CD4-positive, CD25-positive, alpha-beta regulatory T cell (primary cell): ENCODE results near the gene PRR13. TPM values are rescaled to one million over a fixed set of nuclear protein-coding genes. Genes with fewer than 3 reads are reported as not detected.
"Not testable (repeated sequence)": the region's sequence is repeated elsewhere in the genome, so short reads cannot be mapped to it uniquely, and the experiment has no call there.

ENCODE experiments used
- ATAC-seq, 2 donors: fragments of 150-1000 bp; cut with Tn5 transposase; one replicate each; pipeline ENCODE4 v1.10.0; 2021; ENCODE audit warnings: low read depth in 2 of 2, moderate number of reproducible peaks in 2 of 2, moderate library complexity in 1 of 2
- DNase-seq, 3 donors: peaks; one replicate each; pipeline versions ENCODE4 v3.0.0 to v3.0.0-alpha.2; 2012 to 2022; ENCODE audit warnings: mixed read lengths in 1 of 3
- H3K27ac ChIP-seq: one replicate; pipeline ENCODE4 v1.7.0; 2013; ENCODE audit warnings: mild to moderate bottlenecking, low read length; ENCODE audit not compliant: insufficient read depth, poor library complexity, severe bottlenecking
- H3K27me3 ChIP-seq: one replicate; pipeline ENCODE4 v1.7.0; 2013; ENCODE audit warnings: low read length; ENCODE audit not compliant: control insufficient read depth, insufficient read depth
- H3K36me3 ChIP-seq: one replicate; pipeline ENCODE4 v1.7.0; 2013; ENCODE audit warnings: mild to moderate bottlenecking, low read length, moderate library complexity; ENCODE audit not compliant: control insufficient read depth, insufficient read depth
- H3K4me1 ChIP-seq: 2 replicates; pipeline ENCODE4 v1.7.0; 2013; ENCODE audit warnings: mild to moderate bottlenecking, low read length; ENCODE audit not compliant: insufficient read depth, control insufficient read depth, poor library complexity, severe bottlenecking
- H3K4me3 ChIP-seq: one replicate; pipeline ENCODE4 v1.7.0; 2013; ENCODE audit warnings: low read depth, mild to moderate bottlenecking, low read length, moderate library complexity
- H3K9me3 ChIP-seq, 2 experiments: 1 replicate in 1 of 2; 2 replicates in 1 of 2; pipeline ENCODE4 v1.7.0; 2013; ENCODE audit warnings: low read length in 2 of 2, mild to moderate bottlenecking in 1 of 2, moderate library complexity in 1 of 2; ENCODE audit not compliant: control insufficient read depth in 2 of 2
- H3K27ac Mint-ChIP-seq, 3 donors: one replicate each; pipeline ENCODE4 v1.8.0; 2020 to 2022; ENCODE audit warnings: mild to moderate bottlenecking in 3 of 3, mixed read lengths in 3 of 3, moderate library complexity in 2 of 3
- H3K27me3 Mint-ChIP-seq: one replicate; pipeline ENCODE4 v1.8.0; 2022; ENCODE audit warnings: mild to moderate bottlenecking, mixed read lengths
- H3K36me3 Mint-ChIP-seq: one replicate; pipeline ENCODE4 v1.8.0; 2020; ENCODE audit warnings: mixed read lengths
- H3K4me1 Mint-ChIP-seq, 4 donors: one replicate each; pipeline ENCODE4 v1.8.0; 2020 to 2022; ENCODE audit warnings: mixed read lengths in 4 of 4, mild to moderate bottlenecking in 1 of 4
- H3K4me3 Mint-ChIP-seq, 4 donors: one replicate each; pipeline ENCODE4 v1.8.0; 2020 to 2022; ENCODE audit warnings: mild to moderate bottlenecking in 4 of 4, mixed read lengths in 4 of 4, moderate library complexity in 3 of 4
- H3K9me3 Mint-ChIP-seq, 7 donors: one replicate each; pipeline ENCODE4 v1.8.0; 2020 to 2022; ENCODE audit warnings: mixed read lengths in 7 of 7, mild to moderate bottlenecking in 3 of 7, moderate library complexity in 2 of 7
- polyA plus RNA-seq, 4 donors: library from polyadenylated mRNA; unstranded; fragments of 300-500 nt; fragmentation: Illumina TruSeq; gene quantifications; one replicate each; pipeline ENCODE4 v1.2.3, GENCODE V29; 2021
- total RNA-seq: library from RNA; stranded (reverse); gene quantifications from one replicate; pipeline ENCODE4 v1.2.3, GENCODE V29; 2022

Gene PRR13
- total and polyA plus RNA-seq, 5 donors from 2014 or later, result 187 to 639 (median 561) TPM

- H3K27ac ChIP-seq, ATAC-seq, H3K4me3 Mint-ChIP-seq, H3K4me3 ChIP-seq, H3K9me3 Mint-ChIP-seq, H3K27me3 Mint-ChIP-seq, DNase-seq, H3K9me3 ChIP-seq, H3K27me3 ChIP-seq: not testable (repeated sequence)
- H3K36me3 ChIP-seq, result peaks cover 23% of the 10 kb centered on the region
- H3K4me1 ChIP-seq, result peaks cover 11% of the 10 kb centered on the region
- Mint-ChIP-seq H3K27ac (peak overlapping the region in 2 of 3 donors; percentile 14 to 59), H3K4me1 (peaks cover 24 to 55% (median 30%) of the 10 kb centered on the region in 4 donors), H3K36me3 (peaks cover 13% of the 10 kb centered on the region)
Measured at GRCh38 chr12:53415752-53416389, 25.7 kb upstream of the PRR13 start.

GRCh38 chr12:53417291-53417816 lies 24.2 kb upstream of the PRR13 start:
- H3K36me3 Mint-ChIP-seq, H3K27ac ChIP-seq, H3K27me3 Mint-ChIP-seq, ATAC-seq, H3K9me3 ChIP-seq, H3K36me3 ChIP-seq, H3K4me3 ChIP-seq, H3K27me3 ChIP-seq, DNase-seq, H3K4me3 Mint-ChIP-seq, H3K9me3 Mint-ChIP-seq: not testable (repeated sequence)
- peaks cover 17% of the 10 kb centered on the region for H3K4me1 ChIP-seq
- Mint-ChIP-seq H3K27ac (peak overlapping the region in 1 of 3 donors; percentile 69), H3K4me1 (peaks cover 22 to 47% (median 27%) of the 10 kb centered on the region in 4 donors)

DNA sequence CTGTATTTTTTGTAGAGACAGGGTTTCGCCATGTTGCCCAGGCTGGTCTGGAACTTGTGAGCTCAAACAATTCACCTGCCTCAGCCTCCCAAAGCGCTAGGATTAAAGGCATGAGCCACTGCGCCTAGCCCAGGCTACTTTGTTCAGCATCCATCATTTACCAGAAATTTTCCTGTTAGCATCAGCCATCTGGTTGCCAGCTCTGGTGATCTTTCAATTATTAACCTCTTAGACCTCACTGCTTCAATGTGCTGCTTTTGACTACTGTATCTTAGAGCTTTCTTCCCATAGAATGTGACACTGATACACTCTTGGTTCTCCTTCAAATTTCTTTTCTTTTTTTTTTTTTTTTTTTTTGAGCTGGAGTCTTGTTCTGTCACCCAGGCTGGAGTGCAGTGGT lies 23.3 kb upstream of the PRR13 start:
- no peak for ATAC-seq
- H3K27ac Mint-ChIP-seq, result peak overlapping the region in 2 of 3 donors; percentile 33 to 69

DNA sequence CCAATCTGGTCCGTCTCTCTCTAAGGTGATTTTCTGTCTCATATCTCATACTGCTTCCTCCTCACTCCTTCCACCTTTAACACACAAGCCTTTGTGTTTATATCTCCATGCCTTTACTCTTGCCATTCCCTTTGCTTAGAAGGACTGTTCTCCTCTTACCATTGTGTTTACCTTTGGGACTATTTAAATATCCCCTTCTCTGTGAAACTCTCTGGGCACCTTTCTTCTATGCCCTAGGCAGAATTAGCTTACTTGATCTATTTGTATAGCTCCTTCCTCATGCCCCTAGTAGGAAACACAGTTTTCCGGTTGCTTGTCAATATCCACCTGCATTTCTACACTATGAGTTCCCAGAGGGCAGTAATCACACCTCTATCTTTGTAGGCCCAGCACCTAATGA lies 21.8 kb upstream of the PRR13 start:
- Histone ChIP-seq H3K4me3 (no peak overlapping the region), H3K4me1 (peaks cover 10% of the 10 kb centered on the region), H3K27ac (no peak overlapping the region), H3K27me3 (no peaks in the 10 kb centered on the region), H3K9me3 (no peaks in the 10 kb centered on the region), H3K36me3 (no peaks in the 10 kb centered on the region)
- no peaks in the 10 kb centered on the region for H3K27me3 Mint-ChIP-seq
- no peaks in the 10 kb centered on the region for H3K36me3 Mint-ChIP-seq
- peaks cover 8 to 35% (median 17%) of the 10 kb centered on the region in 4 donors for H3K4me1 Mint-ChIP-seq
- DNase-seq (no peak), ATAC-seq (no peak)
- H3K9me3 Mint-ChIP-seq, result no peaks in the 10 kb centered on the region
- H3K4me3 Mint-ChIP-seq, result no peak overlapping the region
- no peak overlapping the region for H3K27ac Mint-ChIP-seq

More for the DNA sequence above, 23.3 kb upstream of the PRR13 start:
- no peak overlapping the region for H3K4me3 ChIP-seq
- Mint-ChIP-seq H3K4me3 (no peak overlapping the region), H3K9me3 (no peaks in the 10 kb centered on the region), H3K27me3 (no peaks in the 10 kb centered on the region), H3K36me3 (peaks cover 3% of the 10 kb centered on the region), H3K4me1 (peaks cover 14 to 39% (median 20%) of the 10 kb centered on the region in 4 donors)
- H3K9me3 ChIP-seq, result no peaks in the 10 kb centered on the region
- peaks cover 15% of the 10 kb centered on the region for H3K4me1 ChIP-seq
- peaks cover 5% of the 10 kb centered on the region for H3K36me3 ChIP-seq
- no peak for DNase-seq
- H3K27ac ChIP-seq, result no peak overlapping the region
- no peaks in the 10 kb centered on the region for H3K27me3 ChIP-seq

- not testable (repeated sequence) for ATAC-seq, H3K36me3 Mint-ChIP-seq, H3K9me3 ChIP-seq, H3K4me1 ChIP-seq, H3K27ac ChIP-seq, H3K4me3 Mint-ChIP-seq, H3K4me3 ChIP-seq, DNase-seq, H3K27me3 Mint-ChIP-seq, H3K27me3 ChIP-seq, H3K36me3 ChIP-seq, H3K27ac Mint-ChIP-seq, H3K9me3 Mint-ChIP-seq
- peaks cover 4 to 22% (median 11%) of the 10 kb centered on the region in 4 donors for H3K4me1 Mint-ChIP-seq
Measured at GRCh38 chr12:53422247-53422646, 19.3 kb upstream of the PRR13 start.

DNA sequence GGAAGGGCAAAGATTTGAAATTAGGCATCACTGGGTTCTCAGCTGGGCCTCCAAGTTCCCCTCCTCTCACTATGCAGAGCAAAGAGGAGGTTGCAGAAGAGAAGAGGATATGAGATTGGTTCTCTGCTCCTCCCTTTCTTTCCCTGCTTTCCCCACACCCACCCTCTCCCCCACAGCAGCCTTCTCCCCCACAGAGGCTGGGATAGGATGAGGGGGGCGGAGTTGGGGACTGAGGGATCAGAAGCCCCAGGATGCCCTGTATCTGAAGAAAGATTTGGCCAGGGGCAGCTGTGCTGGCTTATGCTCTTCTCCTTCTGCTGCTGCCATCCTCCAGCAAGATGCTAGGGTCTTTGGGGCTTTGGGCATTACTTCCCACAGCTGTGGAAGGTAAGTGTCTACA lies 17.9 kb upstream of the PRR13 start, which contains the start of gene AMHR2:
Gene AMHR2, plus strand, starts transcription at position 259 of the 400 bp plus-strand sequence. Its CDS starts 80 bp downstream, at position 339.
- no peaks in the 10 kb centered on the region for H3K9me3 Mint-ChIP-seq
- Histone ChIP-seq H3K36me3 (no peaks in the 10 kb centered on the region), H3K4me3 (no peak within 1 kb of the TSS), H3K27ac (no peak within 1 kb of the TSS), H3K27me3 (no peaks in the 10 kb centered on the region), H3K9me3 (no peaks in the 10 kb centered on the region), H3K4me1 (peaks cover 5% of the 10 kb centered on the region)
- H3K4me1 Mint-ChIP-seq, result peaks cover 2 to 18% (median 8%) of the 10 kb centered on the region in 4 donors
- DNase-seq (no peak), ATAC-seq (no peak)
- no peak within 1 kb of the TSS for H3K4me3 Mint-ChIP-seq
- no peaks in the 10 kb centered on the region for H3K36me3 Mint-ChIP-seq
- H3K27ac Mint-ChIP-seq, result no peak within 1 kb of the TSS
- no peaks in the 10 kb centered on the region for H3K27me3 Mint-ChIP-seq

DNA sequence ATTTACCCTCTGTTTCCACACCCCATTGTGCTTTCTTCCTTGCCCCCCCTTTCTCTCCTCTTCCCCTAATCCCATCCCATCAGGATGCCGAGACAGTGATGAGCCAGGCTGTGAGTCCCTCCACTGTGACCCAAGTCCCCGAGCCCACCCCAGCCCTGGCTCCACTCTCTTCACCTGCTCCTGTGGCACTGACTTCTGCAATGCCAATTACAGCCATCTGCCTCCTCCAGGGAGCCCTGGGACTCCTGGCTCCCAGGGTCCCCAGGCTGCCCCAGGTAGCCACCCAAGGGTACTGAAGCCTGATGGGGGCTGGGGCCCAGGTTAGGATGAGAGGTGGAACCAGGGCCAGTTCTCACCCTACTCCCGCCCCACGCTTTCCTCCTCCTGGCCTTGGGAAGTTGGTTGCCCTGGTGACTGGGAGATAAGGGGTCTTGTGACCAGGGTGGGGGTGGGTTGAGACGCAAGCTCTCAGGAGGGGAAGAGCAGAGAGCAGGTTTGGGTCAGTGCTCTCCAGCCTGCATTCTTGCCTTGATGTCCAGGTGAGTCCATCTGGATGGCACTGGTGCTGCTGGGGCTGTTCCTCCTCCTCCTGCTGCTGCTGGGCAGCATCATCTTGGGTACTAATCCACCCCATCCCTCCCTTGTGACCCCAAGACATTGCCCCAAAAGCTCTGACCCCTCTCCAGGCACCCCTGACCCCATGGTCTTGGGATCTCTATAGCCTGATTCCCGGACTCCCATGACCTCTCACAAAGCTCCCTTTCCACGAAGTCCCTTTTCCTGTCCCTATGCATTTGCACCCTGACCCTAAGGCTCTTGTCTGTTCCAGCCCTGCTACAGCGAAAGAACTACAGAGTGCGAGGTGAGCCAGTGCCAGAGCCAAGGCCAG lies 16.7 kb upstream of the PRR13 start:
- no peak overlapping the region for H3K27ac ChIP-seq
- Mint-ChIP-seq H3K27ac (peak overlapping the region in 1 of 3 donors; percentile 56), H3K4me3 (no peak overlapping the region), H3K4me1 (peaks cover 2 to 8% (median 6%) of the 10 kb centered on the region in 4 donors), H3K9me3 (no peaks in the 10 kb centered on the region), H3K36me3 (no peaks in the 10 kb centered on the region), H3K27me3 (no peaks in the 10 kb centered on the region)
- H3K4me3 ChIP-seq, result no peak overlapping the region
- ATAC-seq, result no peak
- H3K4me1 ChIP-seq, result peaks cover 5% of the 10 kb centered on the region
- no peaks in the 10 kb centered on the region for H3K27me3 ChIP-seq
- no peaks in the 10 kb centered on the region for H3K9me3 ChIP-seq
- no peak for DNase-seq
- H3K36me3 ChIP-seq, result no peaks in the 10 kb centered on the region
